DOHH2 (cell line): Measurements from ENCODE around the gene RASAL2.
"Not testable (repeated sequence)": the region's sequence is repeated elsewhere in the genome, so short reads cannot be mapped to it uniquely, and the experiment has no call there.

ENCODE experiments used
- H3F3A ChIP-seq: fragments of 200-600 bp; sonication (generic), shearing (Covaris generic); 2 replicates; pipeline ENCODE4 v1.6.0; 2016; ENCODE audit warnings: antibody characterized with exemption, mild to moderate bottlenecking; ENCODE audit not compliant: control insufficient read depth, insufficient read depth
- H3K27ac ChIP-seq: fragments of 200-600 bp; sonication (generic); 2 replicates; pipeline ENCODE4 v1.5.1; 2014; ENCODE audit warnings: low read depth, mild to moderate bottlenecking, low read length, moderate library complexity
- H3K27me3 ChIP-seq: fragments of 200-600 bp; sonication (generic); 2 replicates; pipeline ENCODE4 v1.6.1; 2014; ENCODE audit warnings: mild to moderate bottlenecking, low read length, mixed read lengths; ENCODE audit not compliant: control insufficient read depth
- H3K36me3 ChIP-seq: fragments of 200-600 bp; sonication (generic); 2 replicates; pipeline ENCODE4 v1.6.1; 2014; ENCODE audit warnings: mild to moderate bottlenecking, low read length, moderate library complexity, mixed read lengths; ENCODE audit not compliant: control insufficient read depth
- H3K4me1 ChIP-seq: fragments of 200-600 bp; sonication (generic); 2 replicates; pipeline ENCODE4 v1.6.1; 2014; ENCODE audit warnings: mild to moderate bottlenecking, low read length, mixed read lengths; ENCODE audit not compliant: control insufficient read depth
- H3K4me2 ChIP-seq: fragments of 200-600 bp; sonication (generic); 2 replicates; pipeline ENCODE4 v1.6.0; 2014; ENCODE audit warnings: mild to moderate bottlenecking, low read length, moderate library complexity
- H3K4me3 ChIP-seq: fragments of 200-600 bp; sonication (generic); 2 replicates; pipeline ENCODE4 v1.5.1; 2014; ENCODE audit warnings: mild to moderate bottlenecking, low read length, mixed read lengths
- H3K79me2 ChIP-seq: fragments of 200-600 bp; sonication (generic); 2 replicates; pipeline ENCODE4 v1.6.1; 2014; ENCODE audit warnings: mild to moderate bottlenecking, low read length, mixed read lengths; ENCODE audit not compliant: control insufficient read depth
- H3K9me2 ChIP-seq: fragments of 200-600 bp; sonication (generic); replicated peaks from 2 replicates; pipeline ENCODE4 v1.6.1; 2014; ENCODE audit warnings: mild to moderate bottlenecking, low read length, mixed read lengths; ENCODE audit not compliant: control insufficient read depth
- H3K9me3 ChIP-seq: fragments of 200-600 bp; sonication (generic); 2 replicates; pipeline ENCODE4 v1.6.1; 2014; ENCODE audit warnings: antibody characterized with exemption, low read length, mixed read lengths; ENCODE audit not compliant: control insufficient read depth, insufficient read depth
- H4K20me1 ChIP-seq: fragments of 200-600 bp; sonication (generic); 2 replicates; pipeline ENCODE4 v1.6.0; 2014; ENCODE audit warnings: low read depth, mild to moderate bottlenecking, antibody characterized with exemption, low read length, moderate library complexity; ENCODE audit not compliant: control insufficient read depth, insufficient read depth
- CTCF ChIP-seq: fragments of 200-600 bp; sonication (generic); IDR thresholded peaks from one replicate; pipeline ENCODE4 v1.5.1; 2014; ENCODE audit warnings: antibody characterized with exemption, mild to moderate bottlenecking, low read depth, low read length; ENCODE audit not compliant: poor library complexity, severe bottlenecking
- EZH2phosphoT487 ChIP-seq: fragments of 200-600 bp; sonication (generic); IDR thresholded peaks from 2 replicates; pipeline ENCODE4 v1.6.1; 2017; ENCODE audit warnings: borderline replicate concordance, mild to moderate bottlenecking, antibody characterized with exemption, low read length, moderate library complexity, mixed read lengths

Gene RASAL2

GRCh38 chr1:178502330-178502714 is 408.4 kb downstream of the RASAL2 start:
- Histone ChIP-seq H3K27me3 (no peaks in the 10 kb centered on the region; the same call in 1 of the 2 replicates), H3K4me3 (no peak overlapping the region), H3K4me2 (no peak overlapping the region), H3K79me2 (no peaks in the 10 kb centered on the region), H4K20me1 (no peaks in the 10 kb centered on the region), H3K9me2 (no peaks in the 10 kb centered on the region), H3K36me3 (no peaks in the 10 kb centered on the region), H3F3A (no peaks in the 10 kb centered on the region), H3K9me3 (no peaks in the 10 kb centered on the region), H3K27ac (no peak overlapping the region), H3K4me1 (no peaks in the 10 kb centered on the region)
- TF ChIP-seq EZH2phosphoT487: no peak

- Histone ChIP-seq H3K79me2 (no peaks in the 10 kb centered on the region), H3K9me2 (no peaks in the 10 kb centered on the region), H3K27ac (no peak overlapping the region), H3K9me3 (no peaks in the 10 kb centered on the region), H3K27me3 (no peaks in the 10 kb centered on the region; the same call in 1 of the 2 replicates), H3K36me3 (no peaks in the 10 kb centered on the region), H3F3A (no peaks in the 10 kb centered on the region), H3K4me3 (no peak overlapping the region), H3K4me1 (no peaks in the 10 kb centered on the region), H3K4me2 (no peak overlapping the region), H4K20me1 (no peaks in the 10 kb centered on the region)
- TF ChIP-seq CTCF (no peak), EZH2phosphoT487 (no peak)
Measured at GRCh38 chr1:178502856-178503255, 409.0 kb downstream of the RASAL2 start.

DNA sequence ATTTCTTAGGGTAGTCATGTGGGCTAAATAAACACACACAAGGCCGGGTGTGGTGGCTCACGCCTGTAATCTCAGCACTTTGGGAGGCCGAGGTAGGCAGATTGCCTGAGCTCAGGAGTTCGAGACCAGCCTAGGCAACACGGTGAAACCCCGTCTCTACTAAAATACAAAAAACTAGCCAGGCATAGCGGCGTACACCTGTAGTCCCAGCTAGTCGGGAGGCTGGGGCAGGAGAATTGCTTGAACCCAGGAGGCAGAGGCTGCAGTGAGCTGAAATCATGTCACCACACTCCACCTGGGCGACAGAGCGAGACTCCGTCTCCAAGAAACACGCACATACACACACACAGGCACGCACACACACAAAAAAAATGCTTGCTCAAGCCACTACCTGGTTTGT is 409.4 kb downstream of the RASAL2 start:
- H3K4me3 ChIP-seq: not testable (repeated sequence)

GRCh38 chr1:178503849-178504248 is 409.9 kb downstream of the RASAL2 start:
- no peak overlapping the region for H3K27ac ChIP-seq
- H4K20me1 ChIP-seq: no peaks in the 10 kb centered on the region
- no peaks in the 10 kb centered on the region for H3K9me2 ChIP-seq
- H3K4me2 ChIP-seq: no peak overlapping the region
- H3K27me3 ChIP-seq: no peaks in the 10 kb centered on the region; the same call in 1 of the 2 replicates
- H3K36me3 ChIP-seq: no peaks in the 10 kb centered on the region
- TF ChIP-seq EZH2phosphoT487 (no peak), CTCF (no peak)
- H3F3A ChIP-seq: no peaks in the 10 kb centered on the region
- no peaks in the 10 kb centered on the region for H3K4me1 ChIP-seq
- no peak overlapping the region for H3K4me3 ChIP-seq
- H3K9me3 ChIP-seq: no peaks in the 10 kb centered on the region
- H3K79me2 ChIP-seq: no peaks in the 10 kb centered on the region

More for the DNA sequence above, 409.4 kb downstream of the RASAL2 start:
- H4K20me1 ChIP-seq, H3K4me2 ChIP-seq, H3F3A ChIP-seq, H3K27me3 ChIP-seq, H3K9me2 ChIP-seq, H3K9me3 ChIP-seq, H3K36me3 ChIP-seq, H3K27ac ChIP-seq, H3K79me2 ChIP-seq, H3K4me1 ChIP-seq: not testable (repeated sequence)
